ENCODE measurements around the gene MLF2. TPM values are rescaled to one million over a fixed set of nuclear protein-coding genes. Genes with fewer than 3 reads are reported as not detected.

MLF2 gene
- total and polyA plus RNA-seq, 7 donors, result 104 to 245 (median 156) TPM

GRCh38 chr12:6766651-6767349 is 13.9 kb upstream of the MLF2 start:
- TF ChIP-seq CTCF (IDR thresholded peaks at IDR 0.05), result peak; percentile 73
- Histone ChIP-seq H3K9me3 (no peaks in the 10 kb centered on the region), H3K27ac (peak overlapping the region; percentile 80), H3K36me3 (ENCODE audit: insufficient read depth in 1 of 2, low read depth in 1 of 2) (no peaks in the 10 kb centered on the region), H3K4me3 (peak overlapping the region; percentile 84), H3K27me3 (ENCODE audit: insufficient read depth in 3 of 3, low read length in 2 of 3) (peaks cover 0 to 9% (median 0%) of the 10 kb centered on the region in 3 donors), H3K4me1 (peaks cover 26% of the 10 kb centered on the region)
- ATAC-seq (peak; percentile 69 to 87 (median 84)), DNase-seq (peak; percentile 84 to 89)
- WGBS, 3 donors, result 0 to 1% (median 0%) methylated on average over 43 to 88 of the region's 88 CpGs
- intact Hi-C loops (cut with DNase I), result loop anchor here in 1 of 2 donors (1.0 kb wide), 1 partner anchor 13 kb away; the partner anchor contains the start of gene MLF2

GRCh38 chr12:6765634-6766581 is 13.0 kb upstream of the MLF2 start, which contains the start of gene PTMS:
TSS of gene PTMS (plus strand) at chr12:6766363. CDS start at chr12:6766706, 343 bp downstream.
- TF ChIP-seq CTCF (IDR thresholded peaks at IDR 0.05), result no peak
- Histone ChIP-seq H3K4me1 (peaks cover 26% of the 10 kb centered on the region), H3K27ac (peak within 1 kb of the TSS; percentile 80), H3K36me3 (ENCODE audit: insufficient read depth in 1 of 2, low read depth in 1 of 2) (no peaks in the 10 kb centered on the region), H3K9me3 (no peaks in the 10 kb centered on the region), H3K4me3 (peak within 1 kb of the TSS; percentile 84), H3K27me3 (ENCODE audit: insufficient read depth in 3 of 3, low read length in 2 of 3) (peaks cover 0 to 9% (median 0%) of the 10 kb centered on the region in 3 donors)
- peak; percentile 14 to 26 (median 15) for ATAC-seq
- DNase-seq, result peak; percentile 86
- intact Hi-C loops (cut with DNase I), result loop anchor here in 1 of 2 donors (1.0 kb wide), 1 partner anchor 13 kb away; the partner anchor contains the start of gene MLF2
- 5 to 9% (median 6%) methylated on average over 35 to 63 of the region's 63 CpGs for WGBS, 3 donors

GRCh38 chr12:6765048-6765633 is 12.2 kb upstream of the MLF2 start:
- WGBS, 3 donors, result 42 to 51% (median 44%) methylated on average over 7 of the region's 7 CpGs
- TF ChIP-seq CTCF (IDR thresholded peaks at IDR 0.05), result no peak
- peaks cover 26% of the 10 kb centered on the region for H3K4me1 ChIP-seq
- ATAC-seq (no peak), DNase-seq (no peak)
- no peaks in the 10 kb centered on the region for H3K9me3 ChIP-seq
- peaks cover 0 to 9% (median 0%) of the 10 kb centered on the region in 3 donors for H3K27me3 ChIP-seq (ENCODE audit: insufficient read depth in 3 of 3, low read length in 2 of 3)
- peak overlapping the region; percentile 80 for H3K27ac ChIP-seq
- intact Hi-C loops (cut with DNase I), result no loop called here
- peak overlapping the region; percentile 84 for H3K4me3 ChIP-seq
- no peaks in the 10 kb centered on the region for H3K36me3 ChIP-seq (ENCODE audit: insufficient read depth in 1 of 2, low read depth in 1 of 2)

- intact Hi-C loops (cut with DNase I), result no loop called here
- DNase-seq (peak; percentile 90 to 94), ATAC-seq (peak; percentile 82 to 89 (median 86))
- H3K4me3 ChIP-seq, result peak overlapping the region; percentile 84
- peaks cover 0 to 9% (median 0%) of the 10 kb centered on the region in 3 donors for H3K27me3 ChIP-seq (ENCODE audit: insufficient read depth in 3 of 3, low read length in 2 of 3)
- no peaks in the 10 kb centered on the region for H3K9me3 ChIP-seq
- 3 to 6% (median 4%) methylated on average over 15 to 16 of the region's 16 CpGs for WGBS, 3 donors
- H3K36me3 ChIP-seq (ENCODE audit: insufficient read depth in 1 of 2, low read depth in 1 of 2), result no peaks in the 10 kb centered on the region
- H3K27ac ChIP-seq, result peak overlapping the region; percentile 80
- H3K4me1 ChIP-seq, result peaks cover 25% of the 10 kb centered on the region
- no peak for TF ChIP-seq CTCF (IDR thresholded peaks at IDR 0.05)
These were observed 11.3 kb upstream of the MLF2 start for GRCh38 chr12:6764011-6764828.
